PC-3 (cell line): ENCODE measurements around the gene CLTA.

Source experiments
- CTCF ChIP-seq: fragments of 300-600 bp; sonication (generic); conservative IDR thresholded peaks from 2 replicates; pipeline ENCODE4 v1.5.1; 2017; ENCODE audit warnings: antibody characterized with exemption, low read depth, mild to moderate bottlenecking, low read length
- EZH2 ChIP-seq: fragments of 300-600 bp; sonication (generic); IDR thresholded peaks from one replicate; pipeline ENCODE4 v1.6.1; 2017; ENCODE audit warnings: antibody characterized with exemption, mild to moderate bottlenecking, low read length; ENCODE audit not compliant: unreplicated experiment
- EZH2phosphoT487 ChIP-seq: fragments of 300-600 bp; sonication (generic); IDR thresholded peaks from 2 replicates; pipeline ENCODE4 v1.6.1; 2018; ENCODE audit warnings: mild to moderate bottlenecking, antibody characterized with exemption, low read length, borderline replicate concordance

- TF ChIP-seq CTCF (no peak), EZH2phosphoT487 (no peak), EZH2 (no peak)
These were observed 44.8 kb upstream of the CLTA start for GRCh38 chr9:36145970-36146369.
